ENCODE results near the gene TRAM2. TPM values are rescaled to one million over a fixed set of nuclear protein-coding genes. Genes with fewer than 3 reads are reported as not detected.

The TRAM2 gene
- polyA plus RNA-seq, 1 experiment: 152 TPM

DNA sequence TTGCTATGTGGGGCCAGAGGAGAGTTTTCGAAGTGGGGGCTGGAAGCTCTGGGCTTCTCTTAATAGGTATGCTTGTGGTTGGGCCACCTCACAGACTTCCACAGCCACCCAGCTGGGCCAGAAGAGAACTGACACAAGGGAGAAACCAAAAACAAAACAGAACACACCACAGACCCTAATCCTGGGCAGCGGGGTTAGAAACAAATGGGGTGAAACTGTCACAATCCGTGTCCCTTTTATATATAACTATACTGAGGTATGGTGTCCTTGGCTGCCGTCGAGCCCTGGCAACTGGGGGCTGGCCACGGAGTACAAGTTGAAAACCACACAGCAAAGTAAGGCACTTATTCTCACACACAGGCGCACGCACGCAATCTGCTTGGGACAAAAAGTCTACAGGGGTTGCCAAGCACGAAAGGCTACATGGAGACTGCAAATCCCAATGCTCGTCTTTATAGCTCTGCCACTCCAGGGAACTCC is 78.3 kb downstream of the TRAM2 start:
- Histone ChIP-seq H3K4me3 (ENCODE audit: low read depth, low read length) (no peak overlapping the region), H3K27ac (ENCODE audit: low read depth, low read length) (peak overlapping the region; percentile 39), H3K27me3 (ENCODE audit: control insufficient read depth, insufficient read depth, low read length) (no peaks in the 10 kb centered on the region), H3K9me3 (ENCODE audit: control insufficient read depth, insufficient read depth, low read length) (no peaks in the 10 kb centered on the region)
- TF ChIP-seq, protein P1, sequence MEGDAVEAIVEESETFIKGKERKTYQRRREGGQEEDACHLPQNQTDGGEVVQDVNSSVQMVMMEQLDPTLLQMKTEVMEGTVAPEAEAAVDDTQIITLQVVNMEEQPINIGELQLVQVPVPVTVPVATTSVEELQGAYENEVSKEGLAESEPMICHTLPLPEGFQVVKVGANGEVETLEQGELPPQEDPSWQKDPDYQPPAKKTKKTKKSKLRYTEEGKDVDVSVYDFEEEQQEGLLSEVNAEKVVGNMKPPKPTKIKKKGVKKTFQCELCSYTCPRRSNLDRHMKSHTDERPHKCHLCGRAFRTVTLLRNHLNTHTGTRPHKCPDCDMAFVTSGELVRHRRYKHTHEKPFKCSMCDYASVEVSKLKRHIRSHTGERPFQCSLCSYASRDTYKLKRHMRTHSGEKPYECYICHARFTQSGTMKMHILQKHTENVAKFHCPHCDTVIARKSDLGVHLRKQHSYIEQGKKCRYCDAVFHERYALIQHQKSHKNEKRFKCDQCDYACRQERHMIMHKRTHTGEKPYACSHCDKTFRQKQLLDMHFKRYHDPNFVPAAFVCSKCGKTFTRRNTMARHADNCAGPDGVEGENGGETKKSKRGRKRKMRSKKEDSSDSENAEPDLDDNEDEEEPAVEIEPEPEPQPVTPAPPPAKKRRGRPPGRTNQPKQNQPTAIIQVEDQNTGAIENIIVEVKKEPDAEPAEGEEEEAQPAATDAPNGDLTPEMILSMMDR (IDR thresholded peaks at IDR 0.05; ENCODE audit: low read depth, low read length): no peak
- CTCF ChIA-PET: interaction anchor here (0.7 kb wide), 1 partner anchor 81 kb away, joined by 3 read pairs; no protein-coding TSS in a partner anchor
- POLR2A ChIA-PET: interaction anchor here (0.6 to 1.0 kb wide), 2 partner anchors 47 to 78 kb away, joined by 4 to 7 read pairs; partner anchors contain the start of gene EFHC1
- DNase-seq (ENCODE audit: low read depth, low spot score): no peak

DNA sequence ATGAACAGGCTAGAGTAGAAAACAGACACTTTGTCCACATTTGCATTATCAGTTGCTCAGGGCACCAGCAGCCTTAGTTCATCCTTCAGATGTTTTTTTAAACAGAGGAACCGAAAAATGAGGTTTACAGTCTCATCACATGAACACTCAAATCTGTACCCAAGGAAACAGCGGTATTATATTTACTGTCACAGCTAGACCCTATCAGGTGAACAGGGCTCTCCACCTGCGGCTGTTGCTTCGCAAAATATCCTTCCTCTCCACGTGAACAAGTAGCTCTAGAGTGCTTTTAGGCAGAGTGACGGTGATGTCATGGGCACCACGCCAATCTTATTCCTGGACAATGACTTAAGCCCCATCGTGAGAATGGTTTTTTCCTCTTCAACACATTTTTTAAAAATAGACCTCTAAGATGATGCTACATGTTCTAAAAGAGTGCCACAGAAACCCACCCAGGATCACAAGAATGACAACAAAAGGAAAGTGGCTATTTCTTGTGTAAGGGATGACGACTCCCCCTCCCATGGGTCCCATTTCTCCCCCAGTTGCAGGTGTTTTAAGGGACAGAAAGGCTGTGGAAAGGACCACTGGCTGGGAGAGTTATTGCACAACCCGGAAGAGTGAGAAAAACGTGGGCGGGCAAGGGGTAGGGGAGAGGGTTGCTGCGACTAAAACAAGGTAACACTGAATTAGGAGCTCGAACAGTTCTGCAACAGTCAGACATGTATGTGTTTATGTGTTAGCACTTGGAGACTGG is 79.0 kb downstream of the TRAM2 start:
- H3K27ac ChIP-seq (ENCODE audit: low read depth, low read length): peak overlapping the region; percentile 21
- CTCF ChIA-PET: interaction anchor here (0.7 to 0.9 kb wide), 2 partner anchors 9 to 80 kb away, joined by 3 to 4 read pairs; no protein-coding TSS in a partner anchor

DNA sequence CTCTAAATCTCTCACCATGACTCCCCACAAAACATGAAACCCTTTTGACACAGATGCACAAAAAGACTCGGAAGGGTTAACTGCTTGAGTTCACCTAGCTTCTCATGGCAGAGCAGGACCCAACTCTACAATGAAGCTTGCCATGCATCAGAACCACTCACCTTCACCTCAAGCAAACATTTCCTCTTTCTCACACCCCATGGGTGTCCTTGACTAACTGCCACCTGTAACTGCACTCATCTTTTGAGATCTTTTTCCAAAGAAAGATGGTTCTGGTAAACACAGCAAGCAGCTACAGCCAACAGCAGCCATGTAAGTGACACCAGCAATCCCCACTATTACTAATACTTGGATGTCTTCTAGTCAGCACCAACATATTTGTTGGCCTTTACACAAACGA is 80.2 kb downstream of the TRAM2 start:
- H3K9me3 ChIP-seq (ENCODE audit: control insufficient read depth, insufficient read depth, low read length): no peaks in the 10 kb centered on the region
- H3K27ac ChIP-seq (ENCODE audit: low read depth, low read length): no peak overlapping the region
- POLR2A ChIA-PET: no interaction called here
- CTCF ChIA-PET: interaction anchor here (0.5 to 1.4 kb wide), 3 partner anchors 80 to 100 kb away, joined by 3 to 8 read pairs (median 4); partner anchors contain the start of gene TRAM2
- H3K27me3 ChIP-seq (ENCODE audit: control insufficient read depth, insufficient read depth, low read length): no peaks in the 10 kb centered on the region
- DNase-seq (ENCODE audit: low read depth, low spot score): no peak
- H3K4me3 ChIP-seq (ENCODE audit: low read depth, low read length): no peak overlapping the region
- TF ChIP-seq, protein P1 (IDR thresholded peaks at IDR 0.05; ENCODE audit: low read depth, low read length): no peak

More for the DNA sequence above, 79.0 kb downstream of the TRAM2 start:
- TF ChIP-seq, protein P1 (IDR thresholded peaks at IDR 0.05; ENCODE audit: low read depth, low read length): no peak
- POLR2A ChIA-PET: interaction anchor here (0.6 kb wide), 1 partner anchor 48 kb away, joined by 4 read pairs; no protein-coding TSS in a partner anchor
- Histone ChIP-seq H3K4me3 (ENCODE audit: low read depth, low read length) (no peak overlapping the region), H3K27me3 (ENCODE audit: control insufficient read depth, insufficient read depth, low read length) (no peaks in the 10 kb centered on the region), H3K9me3 (ENCODE audit: control insufficient read depth, insufficient read depth, low read length) (no peaks in the 10 kb centered on the region)
- DNase-seq (ENCODE audit: low read depth, low spot score): no peak

DNA sequence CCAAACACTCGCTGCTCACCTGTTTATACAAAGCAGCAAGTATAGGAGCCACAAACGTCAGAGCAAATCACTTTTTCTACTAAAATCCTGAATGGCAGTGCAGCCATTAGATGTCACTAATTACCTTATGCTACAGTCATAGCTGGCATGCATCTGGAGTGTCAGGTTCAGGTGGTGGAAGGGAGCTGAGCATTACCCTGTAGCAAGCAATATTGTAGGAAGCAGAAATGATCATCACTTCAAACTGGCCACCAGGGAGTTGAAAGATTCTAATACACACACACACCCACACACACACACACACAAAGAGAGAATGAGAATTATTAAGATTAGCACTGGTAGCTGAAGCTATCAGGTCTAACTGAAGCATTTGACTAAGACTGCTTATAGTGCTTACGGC is 80.9 kb downstream of the TRAM2 start:
- H3K9me3 ChIP-seq (ENCODE audit: control insufficient read depth, insufficient read depth, low read length): no peaks in the 10 kb centered on the region
- no peak overlapping the region for H3K27ac ChIP-seq (ENCODE audit: low read depth, low read length)
- POLR2A ChIA-PET: interaction anchor here (1.2 kb wide), 1 partner anchor 72 kb away, joined by 4 read pairs; no protein-coding TSS in a partner anchor
- CTCF ChIA-PET: interaction anchor here (0.5 to 1.4 kb wide), 2 partner anchors 81 to 101 kb away, joined by 3 to 8 read pairs; partner anchors contain the start of gene TRAM2
- DNase-seq (ENCODE audit: low read depth, low spot score): no peak
- TF ChIP-seq, protein P1 (IDR thresholded peaks at IDR 0.05; ENCODE audit: low read depth, low read length): no peak
- H3K4me3 ChIP-seq (ENCODE audit: low read depth, low read length): no peak overlapping the region
- no peaks in the 10 kb centered on the region for H3K27me3 ChIP-seq (ENCODE audit: control insufficient read depth, insufficient read depth, low read length)

Data from AG04450 (cell line).